ENCODE data around the gene ITIH3. TPM values are rescaled to one million over a fixed set of nuclear protein-coding genes. Genes with fewer than 3 reads are reported as not detected.

Gene ITIH3
- total RNA-seq, 2 donors from 2014 or later = not detected

GRCh38 chr3:52854013-52854412, 59.4 kb downstream of the ITIH3 start:
- Histone ChIP-seq H3K36me3 (ENCODE audit: control insufficient read depth, insufficient read depth, low read length) (peaks cover 13% of the 10 kb centered on the region), H3K27me3 (ENCODE audit: control insufficient read depth, insufficient read depth, low read length, poor library complexity, severe bottlenecking) (no peaks in the 10 kb centered on the region), H3K4me1 (ENCODE audit: control insufficient read depth, insufficient read depth, low read length) (no peaks in the 10 kb centered on the region), H3K9ac (ENCODE audit: extremely low read depth, low read length, poor library complexity, severe bottlenecking) (no peak overlapping the region), H3K27ac (ENCODE audit: low read depth, low read length) (no peak overlapping the region), H3K9me3 (ENCODE audit: control insufficient read depth, low read length) (no peaks in the 10 kb centered on the region), H3K4me3 (ENCODE audit: low read length) (no peak overlapping the region)
- no peaks in the 10 kb centered on the region for H3K27me3 Mint-ChIP-seq (ENCODE audit: insufficient read depth)
- DNase-seq = no peak
- no peak overlapping the region for H3K4me3 Mint-ChIP-seq
- TF ChIP-seq CTCF (conservative IDR thresholded peaks at IDR 0.05) = no peak
- WGBS, 2 experiments (ENCODE audit: insufficient coverage in 1 of 2, insufficient read length in 1 of 2) = 94 to 100% methylated on average over 1 to 2 of the region's 2 CpGs
- H3K4me1 Mint-ChIP-seq = no peaks in the 10 kb centered on the region
- no peak overlapping the region for H3K27ac Mint-ChIP-seq
- peaks cover 6% of the 10 kb centered on the region for H3K36me3 Mint-ChIP-seq (ENCODE audit: low read depth)
- no peaks in the 10 kb centered on the region for H3K9me3 Mint-ChIP-seq

GRCh38 chr3:52856666-52857065, 62.1 kb downstream of the ITIH3 start:
- Mint-ChIP-seq H3K27ac (no peak overlapping the region), H3K4me1 (no peaks in the 10 kb centered on the region)
- WGBS, 2 experiments (ENCODE audit: insufficient coverage in 1 of 2, insufficient read length in 1 of 2) = 92 to 93% methylated on average over 2 to 5 of the region's 5 CpGs

GRCh38 chr3:52857133-52857532, 62.5 kb downstream of the ITIH3 start:
- Histone ChIP-seq H3K4me3 (ENCODE audit: low read length) (no peak overlapping the region), H3K4me1 (ENCODE audit: control insufficient read depth, insufficient read depth, low read length) (no peaks in the 10 kb centered on the region), H3K27me3 (ENCODE audit: control insufficient read depth, insufficient read depth, low read length, poor library complexity, severe bottlenecking) (no peaks in the 10 kb centered on the region), H3K9me3 (ENCODE audit: control insufficient read depth, low read length) (no peaks in the 10 kb centered on the region), H3K27ac (ENCODE audit: low read depth, low read length) (no peak overlapping the region), H3K36me3 (ENCODE audit: control insufficient read depth, insufficient read depth, low read length) (peaks cover 7% of the 10 kb centered on the region), H3K9ac (ENCODE audit: extremely low read depth, low read length, poor library complexity, severe bottlenecking) (no peak overlapping the region)
- no peaks in the 10 kb centered on the region for H3K9me3 Mint-ChIP-seq
- H3K36me3 Mint-ChIP-seq (ENCODE audit: low read depth) = peaks cover 3% of the 10 kb centered on the region
- no peak for DNase-seq
- no peaks in the 10 kb centered on the region for H3K27me3 Mint-ChIP-seq (ENCODE audit: insufficient read depth)
- H3K4me1 Mint-ChIP-seq = no peaks in the 10 kb centered on the region
- no peak overlapping the region for H3K4me3 Mint-ChIP-seq
- TF ChIP-seq CTCF (conservative IDR thresholded peaks at IDR 0.05) = no peak
- WGBS, 2 experiments (ENCODE audit: insufficient coverage in 1 of 2, insufficient read length in 1 of 2) = 92 to 100% methylated on average over 1 to 3 of the region's 3 CpGs
- H3K27ac Mint-ChIP-seq = no peak overlapping the region

More at GRCh38 chr3:52856666-52857065, 62.1 kb downstream of the ITIH3 start:
- TF ChIP-seq CTCF (conservative IDR thresholded peaks at IDR 0.05) = no peak
- Histone ChIP-seq H3K4me3 (ENCODE audit: low read length) (no peak overlapping the region), H3K27me3 (ENCODE audit: control insufficient read depth, insufficient read depth, low read length, poor library complexity, severe bottlenecking) (no peaks in the 10 kb centered on the region), H3K36me3 (ENCODE audit: control insufficient read depth, insufficient read depth, low read length) (peaks cover 11% of the 10 kb centered on the region), H3K4me1 (ENCODE audit: control insufficient read depth, insufficient read depth, low read length) (no peaks in the 10 kb centered on the region), H3K27ac (ENCODE audit: low read depth, low read length) (no peak overlapping the region), H3K9me3 (ENCODE audit: control insufficient read depth, low read length) (no peaks in the 10 kb centered on the region), H3K9ac (ENCODE audit: extremely low read depth, low read length, poor library complexity, severe bottlenecking) (no peak overlapping the region)
- Mint-ChIP-seq H3K27me3 (ENCODE audit: insufficient read depth) (no peaks in the 10 kb centered on the region), H3K9me3 (no peaks in the 10 kb centered on the region), H3K4me3 (no peak overlapping the region), H3K36me3 (ENCODE audit: low read depth) (peaks cover 4% of the 10 kb centered on the region)
- DNase-seq = no peak

All from endodermal cell (in vitro differentiated cells).